Ishikawa (cell line): Measurements from ENCODE around the gene FGD3.

Source experiments
- CEBPB ChIP-seq: IDR thresholded peaks from 2 replicates; pipeline ENCODE4 v1.6.1; 2012
- CREB1 ChIP-seq: IDR thresholded peaks from 2 replicates; pipeline ENCODE4 v1.6.1; 2012; ENCODE audit warnings: low read depth
- EGR1 ChIP-seq: IDR thresholded peaks from 2 replicates; pipeline ENCODE4 v1.6.1; 2012
- EP300 ChIP-seq: IDR thresholded peaks from 2 replicates; pipeline ENCODE4 v1.6.1; 2012; ENCODE audit warnings: borderline replicate concordance
- FOXM1 ChIP-seq: IDR thresholded peaks from 2 replicates; pipeline ENCODE4 v1.6.1; 2012; ENCODE audit warnings: low read depth, borderline replicate concordance
- NFIC ChIP-seq: IDR thresholded peaks from 2 replicates; pipeline ENCODE4 v1.6.1; 2012
- RAD21 ChIP-seq: IDR thresholded peaks from 2 replicates; pipeline ENCODE4 v1.6.1; 2012; ENCODE audit warnings: low read depth
- TAF1 ChIP-seq: IDR thresholded peaks from 2 replicates; pipeline ENCODE4 v1.6.1; 2012; ENCODE audit warnings: low read depth, mild to moderate bottlenecking
- TCF12 ChIP-seq: IDR thresholded peaks from 2 replicates; pipeline ENCODE4 v1.6.1; 2012; ENCODE audit warnings: low read depth
- TEAD4 ChIP-seq: IDR thresholded peaks from 2 replicates; pipeline ENCODE4 v1.6.1; 2012
- YY1 ChIP-seq: IDR thresholded peaks from 2 replicates; pipeline ENCODE4 v1.6.1; 2012; ENCODE audit warnings: low read depth
- ZBTB7A ChIP-seq: IDR thresholded peaks from 2 replicates; pipeline ENCODE4 v1.6.1; 2012; ENCODE audit warnings: low read depth
- TF ChIP-seq, protein P1 (sequence below): IDR thresholded peaks from 2 replicates; pipeline ENCODE4 v1.6.1; 2012; ENCODE audit warnings: low read depth, mild to moderate bottlenecking
- TF ChIP-seq, protein P2 (sequence below): IDR thresholded peaks from 2 replicates; pipeline ENCODE4 v1.6.1; 2012
- TF ChIP-seq, protein P3 (sequence below): IDR thresholded peaks from 2 replicates; pipeline ENCODE4 v1.6.1; 2012

Gene FGD3, protein sequence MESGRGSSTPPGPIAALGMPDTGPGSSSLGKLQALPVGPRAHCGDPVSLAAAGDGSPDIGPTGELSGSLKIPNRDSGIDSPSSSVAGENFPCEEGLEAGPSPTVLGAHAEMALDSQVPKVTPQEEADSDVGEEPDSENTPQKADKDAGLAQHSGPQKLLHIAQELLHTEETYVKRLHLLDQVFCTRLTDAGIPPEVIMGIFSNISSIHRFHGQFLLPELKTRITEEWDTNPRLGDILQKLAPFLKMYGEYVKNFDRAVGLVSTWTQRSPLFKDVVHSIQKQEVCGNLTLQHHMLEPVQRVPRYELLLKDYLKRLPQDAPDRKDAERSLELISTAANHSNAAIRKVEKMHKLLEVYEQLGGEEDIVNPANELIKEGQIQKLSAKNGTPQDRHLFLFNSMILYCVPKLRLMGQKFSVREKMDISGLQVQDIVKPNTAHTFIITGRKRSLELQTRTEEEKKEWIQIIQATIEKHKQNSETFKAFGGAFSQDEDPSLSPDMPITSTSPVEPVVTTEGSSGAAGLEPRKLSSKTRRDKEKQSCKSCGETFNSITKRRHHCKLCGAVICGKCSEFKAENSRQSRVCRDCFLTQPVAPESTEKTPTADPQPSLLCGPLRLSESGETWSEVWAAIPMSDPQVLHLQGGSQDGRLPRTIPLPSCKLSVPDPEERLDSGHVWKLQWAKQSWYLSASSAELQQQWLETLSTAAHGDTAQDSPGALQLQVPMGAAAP

DNA sequence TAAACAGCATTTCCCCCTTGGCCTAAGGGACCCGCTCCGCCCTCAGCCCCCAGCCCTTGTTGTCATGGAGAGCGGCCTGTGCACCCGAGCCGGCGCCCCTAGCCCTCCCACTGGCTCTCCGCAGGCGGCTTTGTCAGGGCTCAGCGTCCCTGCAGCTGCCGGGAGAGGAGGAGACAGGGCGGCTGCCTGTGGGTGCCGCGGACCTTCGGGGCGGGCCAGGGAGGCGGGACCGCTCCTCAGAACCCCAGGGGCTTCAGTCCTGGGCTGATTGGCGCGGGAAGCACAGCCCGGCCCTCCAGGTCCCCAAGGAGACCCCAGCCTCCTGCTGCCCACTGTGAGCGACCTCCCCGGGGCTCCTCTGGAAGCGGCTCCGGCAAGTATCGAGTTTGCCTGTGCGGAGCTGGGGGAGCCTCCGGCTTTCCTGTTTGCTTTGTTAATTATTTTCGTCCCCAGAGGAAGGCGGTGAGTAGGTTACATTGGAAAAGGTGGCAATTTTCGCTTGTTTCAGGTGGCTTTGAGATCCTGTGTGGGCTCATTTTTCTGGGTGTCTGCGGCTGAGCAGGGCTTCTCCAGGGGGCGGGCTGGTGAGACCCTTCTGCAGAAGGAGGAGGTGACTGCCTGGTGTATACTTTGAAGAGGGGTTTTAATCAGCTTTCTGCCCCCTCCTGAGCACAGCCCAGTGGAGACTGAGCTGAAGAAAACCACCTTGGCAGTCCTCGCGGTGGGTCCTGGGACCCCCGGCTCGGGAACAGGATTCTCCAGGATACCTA is at the start of gene FGD3:
Gene FGD3 (plus strand): TSS at position 256 of the 770 bp plus-strand sequence. CDS start 28,734 bp downstream, outside the sequence.
- TF ChIP-seq ZBTB7A (peak; percentile 84; the same call in 1 of the 2 replicates), TAF1 (0 out of 2 replicates have a peak, but pooled peaks have one; percentile 35), EGR1 (no peak)

DNA sequence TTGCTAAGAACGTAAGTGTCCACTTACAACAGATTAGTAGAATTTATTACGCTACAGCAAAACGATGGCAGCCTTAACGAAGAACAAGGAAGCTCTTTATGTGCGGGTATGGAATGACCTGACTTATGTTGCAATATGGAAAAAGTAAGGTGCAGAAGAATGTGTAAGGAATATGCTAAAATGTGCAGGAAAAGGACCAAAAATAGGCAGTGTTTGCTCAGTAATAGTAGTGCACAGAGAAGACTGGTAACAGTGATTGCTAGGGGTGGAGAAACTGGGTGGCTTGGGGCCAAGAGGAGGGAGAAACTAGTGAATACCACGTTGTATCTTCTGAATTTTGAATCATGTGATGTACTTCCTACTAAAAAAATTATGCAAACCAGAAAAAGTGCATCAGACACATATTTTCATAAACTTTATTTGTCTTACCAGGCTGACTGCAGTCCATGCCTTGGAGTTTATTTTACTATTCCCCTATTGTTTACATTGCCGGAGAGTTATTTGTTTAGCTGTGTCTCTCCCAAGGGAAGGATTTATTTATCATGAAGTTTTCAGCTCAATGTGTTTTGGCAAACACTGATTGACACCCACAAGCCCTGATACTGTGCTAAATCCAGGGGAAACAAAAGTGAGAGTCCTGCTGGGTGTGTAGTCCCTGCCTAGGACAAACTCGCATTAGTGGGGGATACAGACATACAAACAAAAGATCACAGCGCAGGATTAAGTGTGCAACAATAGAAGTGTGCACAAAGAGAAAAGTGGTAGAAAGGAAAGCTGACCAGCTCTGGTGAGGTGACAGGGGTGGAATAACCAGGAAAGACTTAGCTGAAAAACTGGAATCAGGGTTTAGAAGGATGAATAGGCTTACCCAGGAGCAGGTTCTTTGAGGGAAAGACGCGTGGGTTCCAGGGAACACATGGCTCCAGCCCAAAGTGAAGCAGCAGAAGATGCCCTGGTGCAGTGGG is 35.5 kb upstream of the FGD3 start:
- no peak for TF ChIP-seq EGR1
- TF ChIP-seq RAD21, result no peak
- TF ChIP-seq TAF1, result no peak
- TF ChIP-seq CREB1, result no peak
- TF ChIP-seq TCF12, result no peak
- TF ChIP-seq NFIC, result no peak
- TF ChIP-seq, protein P1, sequence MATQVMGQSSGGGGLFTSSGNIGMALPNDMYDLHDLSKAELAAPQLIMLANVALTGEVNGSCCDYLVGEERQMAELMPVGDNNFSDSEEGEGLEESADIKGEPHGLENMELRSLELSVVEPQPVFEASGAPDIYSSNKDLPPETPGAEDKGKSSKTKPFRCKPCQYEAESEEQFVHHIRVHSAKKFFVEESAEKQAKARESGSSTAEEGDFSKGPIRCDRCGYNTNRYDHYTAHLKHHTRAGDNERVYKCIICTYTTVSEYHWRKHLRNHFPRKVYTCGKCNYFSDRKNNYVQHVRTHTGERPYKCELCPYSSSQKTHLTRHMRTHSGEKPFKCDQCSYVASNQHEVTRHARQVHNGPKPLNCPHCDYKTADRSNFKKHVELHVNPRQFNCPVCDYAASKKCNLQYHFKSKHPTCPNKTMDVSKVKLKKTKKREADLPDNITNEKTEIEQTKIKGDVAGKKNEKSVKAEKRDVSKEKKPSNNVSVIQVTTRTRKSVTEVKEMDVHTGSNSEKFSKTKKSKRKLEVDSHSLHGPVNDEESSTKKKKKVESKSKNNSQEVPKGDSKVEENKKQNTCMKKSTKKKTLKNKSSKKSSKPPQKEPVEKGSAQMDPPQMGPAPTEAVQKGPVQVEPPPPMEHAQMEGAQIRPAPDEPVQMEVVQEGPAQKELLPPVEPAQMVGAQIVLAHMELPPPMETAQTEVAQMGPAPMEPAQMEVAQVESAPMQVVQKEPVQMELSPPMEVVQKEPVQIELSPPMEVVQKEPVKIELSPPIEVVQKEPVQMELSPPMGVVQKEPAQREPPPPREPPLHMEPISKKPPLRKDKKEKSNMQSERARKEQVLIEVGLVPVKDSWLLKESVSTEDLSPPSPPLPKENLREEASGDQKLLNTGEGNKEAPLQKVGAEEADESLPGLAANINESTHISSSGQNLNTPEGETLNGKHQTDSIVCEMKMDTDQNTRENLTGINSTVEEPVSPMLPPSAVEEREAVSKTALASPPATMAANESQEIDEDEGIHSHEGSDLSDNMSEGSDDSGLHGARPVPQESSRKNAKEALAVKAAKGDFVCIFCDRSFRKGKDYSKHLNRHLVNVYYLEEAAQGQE, result no peak
- TF ChIP-seq FOXM1, result no peak
- no peak for TF ChIP-seq TEAD4
- TF ChIP-seq EP300, result no peak
- no peak for TF ChIP-seq YY1
- TF ChIP-seq, protein P2, sequence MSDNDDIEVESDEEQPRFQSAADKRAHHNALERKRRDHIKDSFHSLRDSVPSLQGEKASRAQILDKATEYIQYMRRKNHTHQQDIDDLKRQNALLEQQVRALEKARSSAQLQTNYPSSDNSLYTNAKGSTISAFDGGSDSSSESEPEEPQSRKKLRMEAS, result no peak
- no peak for TF ChIP-seq CEBPB
- TF ChIP-seq, protein P3, sequence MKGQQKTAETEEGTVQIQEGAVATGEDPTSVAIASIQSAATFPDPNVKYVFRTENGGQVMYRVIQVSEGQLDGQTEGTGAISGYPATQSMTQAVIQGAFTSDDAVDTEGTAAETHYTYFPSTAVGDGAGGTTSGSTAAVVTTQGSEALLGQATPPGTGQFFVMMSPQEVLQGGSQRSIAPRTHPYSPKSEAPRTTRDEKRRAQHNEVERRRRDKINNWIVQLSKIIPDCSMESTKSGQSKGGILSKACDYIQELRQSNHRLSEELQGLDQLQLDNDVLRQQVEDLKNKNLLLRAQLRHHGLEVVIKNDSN, result no peak
- no peak for TF ChIP-seq ZBTB7A

DNA sequence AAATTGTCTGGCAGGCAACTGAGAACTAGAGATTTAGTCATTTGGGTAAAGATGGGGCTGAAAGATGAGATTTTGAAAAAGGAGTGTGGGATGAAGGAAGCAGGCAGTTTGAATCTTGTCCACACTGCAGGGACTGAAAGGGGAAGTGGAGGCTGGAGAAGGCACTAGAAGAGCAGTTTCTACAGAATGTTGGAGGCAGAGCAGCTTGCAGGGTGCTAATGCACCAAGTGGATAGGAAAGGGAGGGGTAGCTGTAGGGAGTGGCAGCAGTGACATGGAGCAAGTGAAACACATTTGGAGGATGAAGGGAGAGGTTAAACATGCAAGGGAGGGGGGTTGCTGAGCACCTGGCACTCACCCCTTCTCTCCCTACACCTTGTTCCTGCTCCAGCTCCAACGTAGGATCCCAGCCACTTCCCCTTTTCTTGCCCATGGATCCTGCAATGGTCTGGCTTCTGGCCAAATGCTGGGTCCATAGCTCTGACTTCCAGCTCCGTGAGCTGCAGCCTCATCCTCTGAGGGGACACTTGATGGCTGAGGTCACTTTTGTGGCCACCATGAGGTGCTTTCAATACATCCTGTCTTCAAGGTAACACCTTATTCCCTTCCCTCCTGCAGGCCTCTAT is 30.0 kb upstream of the FGD3 start:
- TF ChIP-seq, protein P2, result no peak
- TF ChIP-seq TEAD4, result no peak
- TF ChIP-seq EP300, result no peak
- TF ChIP-seq FOXM1, result no peak
- TF ChIP-seq TAF1, result no peak
- TF ChIP-seq CEBPB, result no peak
- TF ChIP-seq TCF12, result no peak
- TF ChIP-seq CREB1, result no peak
- TF ChIP-seq RAD21, result no peak
- TF ChIP-seq, protein P3, result no peak
- TF ChIP-seq EGR1, result no peak
- TF ChIP-seq ZBTB7A, result no peak
- TF ChIP-seq YY1, result no peak
- no peak; the same call in 1 of the 2 replicates for TF ChIP-seq NFIC
- TF ChIP-seq, protein P1, result no peak

DNA sequence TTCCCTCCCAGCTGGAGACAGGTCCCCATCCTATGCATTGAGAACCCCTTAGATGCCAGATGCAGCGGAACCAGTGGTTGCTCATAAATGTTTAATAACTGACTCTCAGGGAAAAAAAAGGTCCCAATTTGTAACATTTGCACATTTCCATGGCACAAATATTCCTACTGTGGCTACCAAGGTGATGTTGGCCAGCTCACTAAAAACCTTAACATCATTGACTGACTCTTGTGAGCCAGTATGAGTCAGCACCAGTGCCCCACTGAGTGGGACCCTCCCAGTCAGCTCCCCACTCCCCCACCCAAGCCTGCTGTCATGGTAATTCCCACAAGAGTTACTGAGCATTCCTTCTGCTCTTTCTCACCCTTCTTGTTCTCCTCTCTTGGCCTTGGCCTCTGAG is 26.9 kb upstream of the FGD3 start:
- TF ChIP-seq EP300, result no peak
- no peak for TF ChIP-seq TEAD4
- no peak for TF ChIP-seq YY1
- no peak for TF ChIP-seq TAF1
- TF ChIP-seq CEBPB, result no peak
- TF ChIP-seq RAD21, result no peak
- no peak for TF ChIP-seq CREB1
- TF ChIP-seq ZBTB7A, result no peak
- no peak for TF ChIP-seq NFIC
- TF ChIP-seq, protein P3, result no peak
- no peak for TF ChIP-seq FOXM1
- TF ChIP-seq, protein P1, result no peak
- TF ChIP-seq TCF12, result no peak
